Measurements from ENCODE around the gene ADI1.
A peak's percentile ranks its signal among the peaks of the same experiment; 100 is the strongest.
"Not testable (repeated sequence)": the region's sequence is repeated elsewhere in the genome, so short reads cannot be mapped to it uniquely, and the experiment has no call there.

The ADI1 gene

GRCh38 chr2:3492475-3492787 is 26.9 kb downstream of the ADI1 start:
- DNase-seq: not testable (repeated sequence)

GRCh38 chr2:3491716-3492474 is 27.4 kb downstream of the ADI1 start:
- DNase-seq: no peak

- DNase-seq: no peak
Measured at GRCh38 chr2:3491306-3491705, 28.0 kb downstream of the ADI1 start.

GRCh38 chr2:3490191-3491170 is 28.9 kb downstream of the ADI1 start:
- no peak for DNase-seq

GRCh38 chr2:3489764-3490115 is 29.6 kb downstream of the ADI1 start:
- no peak for DNase-seq

GRCh38 chr2:3488855-3489763 is 30.2 kb downstream of the ADI1 start:
- DNase-seq: no peak

GRCh38 chr2:3488061-3488531 is 31.2 kb downstream of the ADI1 start:
- no peak for DNase-seq

GRCh38 chr2:3487432-3487831 is 31.9 kb downstream of the ADI1 start:
- no peak for DNase-seq

GRCh38 chr2:3487028-3487425 is 32.3 kb downstream of the ADI1 start:
- no peak for DNase-seq

- DNase-seq: no peak
Measured at GRCh38 chr2:3486047-3487027, 33.0 kb downstream of the ADI1 start.

GRCh38 chr2:3485166-3485565 is 34.2 kb downstream of the ADI1 start:
- no peak for DNase-seq

GRCh38 chr2:3483986-3484960 is 35.1 kb downstream of the ADI1 start:
- DNase-seq: no peak

- DNase-seq: no peak
Measured at GRCh38 chr2:3483227-3483985, 35.9 kb downstream of the ADI1 start.

- no peak for DNase-seq
Measured at GRCh38 chr2:3482363-3482821, 36.9 kb downstream of the ADI1 start.

- no peak for DNase-seq
Measured at GRCh38 chr2:3481736-3482362, 37.5 kb downstream of the ADI1 start.

GRCh38 chr2:3481011-3481400 is 38.3 kb downstream of the ADI1 start:
- DNase-seq: no peak

GRCh38 chr2:3480352-3481010 is 38.9 kb downstream of the ADI1 start:
- peak; percentile 32 for DNase-seq

Data from NCI-H345 (cell line).